ENCODE measurements around the gene HDAC4.

Gene HDAC4

DNA sequence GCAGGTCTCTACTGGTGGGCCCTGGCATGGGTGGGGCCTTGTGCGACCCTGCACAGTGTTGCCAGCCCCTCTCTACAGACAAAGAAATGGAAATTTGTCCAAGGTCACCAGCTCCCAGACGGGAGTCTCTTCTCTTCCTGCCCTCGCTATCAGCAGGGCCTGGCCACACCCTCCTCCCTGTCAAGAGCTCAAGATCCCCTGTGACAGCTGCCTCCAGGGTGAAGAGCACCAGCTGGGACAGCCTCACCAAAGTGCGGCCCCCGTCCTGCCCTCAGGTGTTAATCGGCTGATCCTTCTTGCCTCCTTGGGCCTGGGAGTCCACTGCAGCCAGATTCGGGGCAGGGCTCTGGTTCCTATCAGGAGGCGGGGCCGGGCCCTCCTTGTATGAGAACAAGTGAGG lies 293.9 kb downstream of the HDAC4 start:
- DNase-seq (ENCODE audit: insufficient read length, low spot score) (no peak), FAIRE-seq (no peak)

GRCh38 chr2:239106314-239106908 lies 294.4 kb downstream of the HDAC4 start:
- DNase-seq (ENCODE audit: insufficient read length, low spot score) (peak; percentile 36), FAIRE-seq (no peak)

DNA sequence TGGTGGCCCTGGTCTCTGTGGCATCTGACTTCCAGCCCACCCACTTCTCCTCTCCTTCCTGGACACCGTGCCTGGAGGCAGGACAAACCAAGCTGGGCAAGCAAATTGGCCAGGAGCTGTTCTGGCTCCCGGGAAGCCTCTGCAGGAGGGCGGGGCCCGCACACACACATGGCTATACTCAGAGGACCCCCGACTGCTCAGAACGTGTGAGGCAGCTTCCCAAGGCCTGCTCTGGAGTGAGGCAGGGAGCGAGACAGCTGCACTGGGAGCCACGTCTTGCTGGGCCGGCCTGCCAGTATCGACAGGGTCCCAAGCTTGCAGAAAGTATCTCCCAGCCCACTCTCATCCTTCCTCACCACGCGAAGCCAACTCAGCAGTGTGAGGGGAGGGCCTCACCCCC lies 295.6 kb downstream of the HDAC4 start:
- FAIRE-seq, result no peak
- DNase-seq (ENCODE audit: insufficient read length, low spot score), result no peak

DNA sequence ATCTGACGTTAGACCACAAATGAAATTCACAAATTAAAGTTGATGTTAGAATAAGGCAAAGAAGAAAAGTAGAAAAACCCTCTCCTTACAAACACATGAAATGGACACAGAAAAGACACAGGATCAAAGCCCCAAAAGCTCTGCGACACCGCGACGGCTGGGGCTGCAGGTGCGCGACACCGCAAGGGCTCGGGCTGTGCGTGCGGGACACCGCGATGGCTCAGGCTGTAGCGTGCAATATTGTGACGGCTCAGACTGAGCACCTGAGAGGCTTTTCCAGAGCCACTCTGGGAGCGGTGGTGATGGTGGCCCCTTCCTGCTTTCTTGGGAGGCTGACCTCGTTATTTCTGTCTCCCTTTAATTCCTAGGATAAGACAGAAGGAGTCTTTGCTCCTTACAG lies 296.0 kb downstream of the HDAC4 start:
- FAIRE-seq (no peak), DNase-seq (ENCODE audit: insufficient read length, low spot score) (no peak)

DNA sequence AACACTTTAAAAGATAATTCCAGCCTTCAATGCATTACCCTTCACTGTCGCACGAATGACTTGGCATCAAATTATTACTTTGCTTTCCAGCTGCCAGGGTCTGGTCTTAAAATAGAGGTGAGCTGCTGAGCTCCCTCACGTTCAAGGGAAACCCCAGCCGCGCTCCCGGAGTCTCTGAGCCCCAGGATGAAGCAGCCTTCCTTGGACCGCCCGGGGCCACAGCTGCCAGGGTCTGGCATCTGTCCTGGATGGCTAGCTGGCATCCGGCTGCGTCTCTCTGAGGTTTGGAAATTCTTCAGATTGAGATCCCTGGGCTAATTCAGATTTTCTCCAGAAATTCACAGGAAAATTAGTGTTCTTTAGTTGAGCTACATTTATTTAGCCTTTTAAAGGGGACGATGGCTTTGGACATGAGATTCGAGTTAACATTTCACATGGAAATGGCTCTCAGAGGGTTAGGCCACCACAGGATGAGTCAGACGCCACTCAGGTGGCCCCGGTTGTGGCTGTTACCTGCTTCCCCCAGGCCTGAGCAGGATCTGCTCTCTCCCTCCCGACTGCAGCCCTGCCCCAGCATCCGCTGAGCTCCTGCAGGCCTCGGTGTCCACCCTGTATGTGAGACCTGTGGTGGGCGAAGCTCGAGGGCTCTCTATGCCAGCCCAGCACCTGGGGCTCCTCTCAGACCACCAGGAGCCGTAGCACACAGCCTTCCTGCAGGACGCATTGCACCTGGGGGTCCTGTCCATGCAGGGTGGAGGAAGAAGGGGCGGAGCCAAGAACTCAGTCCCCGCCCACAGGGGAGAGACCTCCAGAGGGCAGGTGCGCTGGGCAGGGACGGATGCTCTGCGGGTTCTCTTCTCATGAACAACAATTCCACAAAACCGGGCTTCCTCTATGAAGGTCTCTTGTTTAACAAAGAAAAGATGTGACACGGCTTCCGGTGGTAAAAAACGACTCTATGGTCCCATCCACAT lies 297.4 kb downstream of the HDAC4 start:
- DNase-seq (ENCODE audit: insufficient read length, low spot score) (no peak), FAIRE-seq (no peak)

DNA sequence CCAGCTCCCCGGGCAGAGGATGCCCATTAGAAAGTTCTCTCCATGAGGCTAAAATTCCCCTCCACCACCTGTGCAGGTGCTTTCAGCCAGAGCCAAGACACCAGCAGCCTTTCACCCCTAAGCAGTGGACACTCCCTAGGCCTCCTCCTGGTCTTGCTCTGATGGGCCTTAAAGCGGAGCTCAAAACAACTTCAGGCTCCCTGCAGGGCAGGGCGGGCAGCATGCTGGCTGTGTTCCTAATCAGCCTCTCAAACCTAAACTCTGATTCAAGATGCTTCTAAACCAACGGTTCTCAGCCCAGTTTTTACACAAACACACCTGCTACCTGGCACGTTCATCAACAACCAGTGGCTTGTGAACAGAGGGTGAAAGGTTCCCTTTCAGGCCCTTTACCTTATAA lies 298.6 kb downstream of the HDAC4 start:
- DNase-seq (ENCODE audit: insufficient read length, low spot score) (no peak), FAIRE-seq (no peak)

DNA sequence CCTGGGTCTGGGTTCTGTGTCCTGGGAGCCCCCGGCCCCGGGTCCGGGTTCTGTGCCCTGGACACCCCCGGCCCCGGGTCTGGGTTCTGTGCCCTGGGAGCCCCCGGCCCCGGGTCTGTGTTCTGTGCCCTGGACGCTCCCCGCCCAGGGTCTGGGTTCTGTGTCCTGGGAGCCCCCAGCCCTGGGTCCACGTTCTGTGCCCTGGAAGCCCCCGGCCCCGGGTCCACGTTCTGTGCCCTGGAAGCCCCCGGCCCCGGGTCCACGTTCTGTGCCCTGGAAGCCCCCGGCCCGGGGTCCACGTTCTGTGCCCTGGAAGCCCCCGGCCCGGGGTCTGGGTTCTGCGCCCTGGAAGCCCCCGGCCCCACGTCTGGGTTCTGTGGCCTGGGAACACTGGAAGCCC lies 299.0 kb downstream of the HDAC4 start:
- DNase-seq (ENCODE audit: insufficient read length, low spot score) (no peak), FAIRE-seq (no peak)

GRCh38 chr2:239101071-239101470 lies 299.7 kb downstream of the HDAC4 start:
- FAIRE-seq (no peak), DNase-seq (ENCODE audit: insufficient read length, low spot score) (no peak)

- no peak for DNase-seq (ENCODE audit: insufficient read length, low spot score)
- FAIRE-seq, result no peak
Observed at GRCh38 chr2:239099474-239099873, 301.3 kb downstream of the HDAC4 start.

DNA sequence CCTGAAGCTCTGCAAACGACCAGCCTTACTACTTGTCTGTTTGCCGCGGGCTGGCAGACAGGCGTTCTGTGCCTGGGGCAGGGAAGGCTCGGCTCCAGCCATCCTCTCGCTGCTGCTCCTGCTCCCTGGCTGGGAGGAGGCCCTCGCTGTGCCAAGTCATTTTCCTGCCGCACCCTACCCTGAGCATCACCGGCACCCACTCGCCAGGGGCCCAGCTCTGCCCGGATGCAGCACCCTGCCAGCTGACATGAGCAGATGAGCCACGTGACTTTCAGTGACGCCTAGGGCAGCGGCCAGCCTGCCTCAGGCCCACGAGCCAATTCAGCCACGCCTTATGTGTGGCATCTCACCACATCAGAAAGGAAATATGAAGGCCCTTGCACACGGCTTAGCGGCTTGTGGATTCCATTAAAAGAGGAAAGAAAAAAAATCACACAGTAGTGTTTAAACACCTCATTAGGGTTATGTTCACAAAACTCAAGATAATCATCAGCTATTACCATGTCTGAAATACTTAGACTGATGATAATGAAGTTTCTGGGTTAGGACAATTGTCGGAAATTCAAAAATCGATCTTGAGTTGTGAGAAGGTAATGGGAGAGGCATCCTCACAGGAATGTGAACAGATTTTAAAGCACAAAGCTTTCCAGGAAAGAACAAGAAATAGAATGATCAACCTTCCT lies 302.4 kb downstream of the HDAC4 start:
- no peak for FAIRE-seq
- no peak for DNase-seq (ENCODE audit: insufficient read length, low spot score)

DNA sequence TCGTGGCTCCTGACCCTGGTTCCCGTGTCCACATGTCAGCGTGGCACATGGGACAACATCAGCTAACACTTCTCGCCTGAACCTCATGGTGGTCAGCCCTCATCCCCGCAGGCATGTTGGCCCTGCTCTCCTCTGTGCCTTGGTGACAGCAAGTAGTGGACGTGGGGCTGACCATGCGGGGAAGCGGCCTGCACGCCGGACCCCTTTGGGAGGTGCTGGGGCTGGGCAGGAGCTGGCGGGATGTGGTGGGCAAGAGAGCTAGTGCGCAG lies 303.5 kb downstream of the HDAC4 start:
- FAIRE-seq (no peak), DNase-seq (ENCODE audit: insufficient read length, low spot score) (no peak)

- DNase-seq (ENCODE audit: insufficient read length, low spot score) (no peak), FAIRE-seq (no peak)
Observed at GRCh38 chr2:239096676-239097427, 304.0 kb downstream of the HDAC4 start.

DNA sequence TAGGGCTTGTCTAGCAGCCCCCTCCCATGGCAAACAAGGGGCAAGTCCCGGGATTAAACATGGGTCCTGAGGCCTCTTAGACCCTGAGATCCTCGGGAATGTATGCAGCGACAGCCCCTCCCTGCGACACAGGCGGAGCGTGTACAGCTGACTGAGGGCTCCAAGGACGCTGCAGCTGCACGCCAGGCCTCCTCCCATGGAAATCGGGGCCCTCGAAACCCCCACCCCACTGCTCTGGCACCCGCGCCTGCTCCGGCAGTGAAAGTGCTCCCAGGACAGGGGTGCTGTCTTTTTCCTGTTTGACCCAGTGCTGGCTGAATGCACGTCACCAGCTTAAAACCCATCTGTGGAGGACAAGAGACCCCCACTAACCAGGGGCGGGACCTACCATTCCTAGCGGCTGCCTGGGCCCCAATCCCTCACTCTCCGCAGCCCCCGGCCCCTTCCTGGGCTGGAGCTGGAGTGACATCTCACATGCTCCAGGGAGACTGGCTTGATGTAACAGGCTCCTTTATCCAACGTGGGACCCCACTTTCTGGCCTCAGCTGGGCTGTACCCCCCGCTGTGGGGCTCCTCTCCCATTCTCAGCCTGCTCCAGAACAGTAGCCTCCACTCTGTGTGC lies 305.2 kb downstream of the HDAC4 start:
- no peak for DNase-seq (ENCODE audit: insufficient read length, low spot score)
- FAIRE-seq, result no peak

GRCh38 chr2:239094867-239095266 lies 306.0 kb downstream of the HDAC4 start:
- FAIRE-seq (no peak), DNase-seq (ENCODE audit: insufficient read length, low spot score) (no peak)

DNA sequence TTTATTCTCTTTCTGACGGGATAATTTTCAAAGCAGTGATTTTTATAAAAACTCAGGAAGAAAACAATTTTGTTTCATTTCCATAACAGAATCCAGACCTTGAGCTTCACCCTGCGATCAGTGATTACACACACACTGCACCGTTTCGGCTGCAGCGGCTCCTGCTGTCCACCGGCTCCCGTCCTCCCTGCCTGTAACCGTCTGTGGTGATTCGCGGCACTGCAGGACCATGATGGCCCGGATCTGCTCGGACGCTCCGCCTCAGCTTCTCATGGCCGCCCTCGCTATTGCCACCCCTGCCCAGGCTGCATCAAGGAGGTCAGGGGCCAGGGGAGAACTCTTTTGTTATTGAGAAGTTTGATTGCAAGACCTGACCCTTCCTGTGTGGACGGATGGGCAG lies 306.9 kb downstream of the HDAC4 start:
- FAIRE-seq (no peak), DNase-seq (ENCODE audit: insufficient read length, low spot score) (no peak)

DNA sequence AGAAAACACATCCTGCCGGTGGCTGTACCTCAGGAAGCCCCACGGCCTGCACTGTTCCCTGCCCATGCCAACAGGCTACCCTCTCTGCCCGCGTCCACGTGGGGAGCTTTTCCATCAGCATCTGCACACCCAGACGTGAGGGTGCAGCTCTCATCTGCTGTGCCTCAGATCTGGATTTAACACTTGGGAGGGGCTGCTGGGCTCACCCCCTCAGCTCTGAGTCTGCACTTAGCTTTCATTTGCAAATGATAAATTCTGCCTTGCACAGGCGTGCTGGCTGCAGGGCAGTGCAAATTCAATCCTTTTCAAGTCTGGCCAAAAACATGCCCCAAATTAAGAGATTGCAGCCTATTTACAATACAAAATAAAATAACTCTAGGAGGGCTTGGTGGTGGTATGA lies 307.3 kb downstream of the HDAC4 start:
- DNase-seq (ENCODE audit: insufficient read length, low spot score) (no peak), FAIRE-seq (no peak)

- DNase-seq (ENCODE audit: insufficient read length, low spot score) (no peak), FAIRE-seq (no peak)
Observed at GRCh38 chr2:239092571-239093294, 308.1 kb downstream of the HDAC4 start.

DNA sequence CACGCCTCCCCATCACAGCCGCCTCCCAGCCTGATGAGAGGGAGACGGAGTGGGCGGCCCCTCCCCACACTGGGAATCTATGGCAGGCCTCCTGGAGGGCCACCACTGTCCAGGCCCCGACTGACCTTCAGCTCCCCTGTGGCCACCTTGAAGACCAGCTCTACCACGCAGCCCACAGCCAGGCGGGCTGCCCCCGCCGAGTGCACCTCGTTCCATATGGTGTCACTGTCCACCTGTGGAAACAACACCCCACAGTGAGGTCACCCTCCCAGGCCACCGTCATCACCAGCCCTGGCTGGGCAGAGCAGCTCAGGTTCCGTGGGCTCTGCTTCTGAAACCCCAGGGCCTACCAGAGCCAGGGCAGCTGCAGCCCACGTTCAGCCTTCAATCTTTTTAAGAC lies 310.9 kb downstream of the HDAC4 start:
- no peak for FAIRE-seq
- DNase-seq (ENCODE audit: insufficient read length, low spot score), result no peak

DNA sequence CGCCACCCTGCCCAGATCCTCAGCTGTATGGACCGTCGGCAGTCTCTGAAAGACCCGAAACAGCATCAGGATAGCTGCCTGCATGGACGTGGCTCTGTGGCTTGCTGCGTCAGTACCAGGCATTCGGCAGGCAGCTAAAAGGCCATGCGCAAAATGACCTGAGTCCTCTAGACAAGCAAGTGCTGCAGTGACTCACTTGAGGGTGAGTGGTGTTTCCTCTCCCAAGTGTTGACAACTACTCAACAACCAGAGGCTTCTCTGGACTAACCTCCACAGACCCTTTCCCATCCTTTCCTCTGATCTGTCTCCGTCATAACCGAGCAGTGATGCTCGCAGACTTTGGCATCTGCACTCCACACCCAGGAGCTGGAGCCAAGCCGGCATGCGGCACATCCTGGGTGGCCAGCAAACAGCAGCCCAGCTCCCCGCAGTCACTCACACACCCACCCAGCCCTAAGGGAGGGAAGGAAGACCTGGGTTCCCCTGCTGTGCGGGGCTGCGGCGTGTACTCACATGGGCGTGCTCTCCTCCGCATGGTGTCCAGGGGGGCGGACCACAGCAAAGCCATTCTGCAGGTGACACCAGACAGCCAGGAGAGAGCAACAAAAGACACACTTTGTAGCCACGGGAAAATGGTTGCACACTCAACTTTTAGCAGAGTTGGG lies 313.6 kb downstream of the HDAC4 start:
- FAIRE-seq (no peak), DNase-seq (ENCODE audit: insufficient read length, low spot score) (no peak)

Data from GM19239 (cell line).